K562 (cell line): ENCODE measurements around the gene C4orf51. TPM values are rescaled to one million over a fixed set of nuclear protein-coding genes. Genes with fewer than 3 reads are reported as not detected.

Experiments
- ATAC-seq: fragments of 200-7000 bp; cut with Tn5 transposase; 3 replicates; pipeline ENCODE4 v1.9.1; 2020; ENCODE audit warnings: moderate library complexity
- BruUV-seq: library from RNA; stranded (reverse); fragments of 400-500 nt; replicated peaks from 2 replicates; lab custom pipeline; 2021; lab: Mats Ljungman, UMichigan
- CTCF ChIA-PET: fragments of 300-600 bp; formaldehyde crosslinking; extraction: SDS; loops from one replicate; lab custom pipeline; 2021; ENCODE audit warnings: low intra/inter-chr PET ratio; lab: Yijun Ruan, JAX
- POLR2A ChIA-PET: fragments of 300-600, 350-650 bp; sonication (Branson Sonifier 250); formaldehyde crosslinking; extraction: SDS; loops from one replicate; lab custom pipeline; 2021; ENCODE audit warnings: antibody characterized with exemption, inconsistent platforms; lab: Yijun Ruan, JAX
- DNase-seq, 4 experiments: peaks; one replicate each; pipeline versions ENCODE4 v3.0.0 to v3.0.0-alpha.2; 2011 to 2018; ENCODE audit warnings: low spot score in 3 of 4, mixed read lengths in 3 of 4; ENCODE audit errors: extremely low read depth in 1 of 4
- FAIRE-seq: peaks from 2 replicates; lab custom pipeline; 2011; peaks lifted over from hg19 to GRCh38; lab: Jason Lieb, UNC
- H2AFZ ChIP-seq: 2 replicates; pipeline ENCODE4 v1.6.0; 2011; ENCODE audit warnings: low read depth, low read length, control low read depth, inconsistent platforms
- H3K27ac ChIP-seq: fragments of 200-600 bp; 3 replicates; pipeline ENCODE4 v1.8.0; 2011; ENCODE audit warnings: low read depth, mild to moderate bottlenecking, control low read depth, inconsistent platforms, low read length, moderate library complexity, mixed read lengths; ENCODE audit errors: extremely low read depth
- H3K27me3 ChIP-seq, 2 experiments: fragments of 300-600 bp in 1 of 2; 2 replicates in 1 of 2; 3 replicates in 1 of 2; pipeline versions ENCODE4 v1.6.0 to v1.8.0; 2011; ENCODE audit warnings: inconsistent platforms in 2 of 2, low read length in 2 of 2, mild to moderate bottlenecking in 1 of 2, mixed read lengths in 1 of 2, moderate library complexity in 1 of 2; ENCODE audit not compliant: control insufficient read depth in 2 of 2, insufficient read depth in 2 of 2
- H3K36me3 ChIP-seq: fragments of 300-600 bp; 3 replicates; pipeline ENCODE4 v1.8.0; 2011; ENCODE audit warnings: mild to moderate bottlenecking, low read length, inconsistent platforms; ENCODE audit not compliant: control insufficient read depth, insufficient read depth
- H3K4me1 ChIP-seq, 2 experiments: fragments of 200-600 bp in 1 of 2; replicated peaks in 1 of 2; 2 replicates in 1 of 2; 3 replicates in 1 of 2; pipeline versions ENCODE4 v1.5.1 to v1.8.0; 2011; ENCODE audit warnings: inconsistent platforms in 2 of 2, low read length in 2 of 2, mild to moderate bottlenecking in 1 of 2, mixed read lengths in 1 of 2, moderate library complexity in 1 of 2; ENCODE audit not compliant: control insufficient read depth in 2 of 2, insufficient read depth in 2 of 2
- H3K4me2 ChIP-seq: 2 replicates; pipeline ENCODE4 v1.6.1; 2011; ENCODE audit warnings: low read length, control low read depth, inconsistent platforms, mixed read lengths; ENCODE audit not compliant: insufficient read depth
- H3K4me3 ChIP-seq: fragments of 200-600 bp; sonication (generic), shearing (Covaris generic); 2 replicates; pipeline ENCODE4 v1.5.1; 2016; ENCODE audit warnings: control low read depth, inconsistent platforms
- H3K79me2 ChIP-seq: fragments of 200-600 bp; 3 replicates; pipeline ENCODE4 v1.8.0; 2011; ENCODE audit warnings: low read length, inconsistent platforms; ENCODE audit not compliant: control insufficient read depth, insufficient read depth
- H3K9ac ChIP-seq, 2 experiments: 2 replicates each; pipeline versions ENCODE4 v1.6.0 to v1.6.1; 2011; ENCODE audit warnings: low read depth in 2 of 2, low read length in 2 of 2, control low read depth in 1 of 2, inconsistent platforms in 1 of 2, mild to moderate bottlenecking in 1 of 2, mixed read lengths in 1 of 2; ENCODE audit not compliant: insufficient read depth in 1 of 2
- H3K9me1 ChIP-seq: one replicate; pipeline ENCODE4 v1.6.0; 2011; ENCODE audit warnings: inconsistent platforms, mild to moderate bottlenecking, low read length, moderate library complexity; ENCODE audit not compliant: control insufficient read depth, insufficient read depth
- H3K9me3 ChIP-seq: replicated peaks from 2 replicates; pipeline ENCODE4 v1.5.1; 2011; ENCODE audit warnings: low read depth, low read length, inconsistent platforms; ENCODE audit not compliant: control insufficient read depth, insufficient read depth
- H4K20me1 ChIP-seq: replicated peaks from 2 replicates; pipeline ENCODE4 v1.6.1; 2011; ENCODE audit warnings: low read length, inconsistent platforms, mixed read lengths; ENCODE audit not compliant: control insufficient read depth, insufficient read depth
- ARID2 ChIP-seq: fragments of 450-650 bp; IDR thresholded peaks from 2 replicates; pipeline ENCODE4 v1.6.1; 2017; ENCODE audit warnings: antibody characterized with exemption, mild to moderate bottlenecking
- ATF1 ChIP-seq, 2 experiments: fragments of 450-650 bp in 1 of 2; IDR thresholded peaks; 2 replicates each; pipeline ENCODE4 v1.6.1; 2016; ENCODE audit warnings: missing compliant biosample characterization in 1 of 2, missing genetic modification characterization in 1 of 2
- CHCHD3 ChIP-seq: fragments of 250-450 bp; sonication (Bioruptor Pico); IDR thresholded peaks from 2 replicates; pipeline ENCODE4 v2.1.2; 2022; ENCODE audit warnings: mild to moderate bottlenecking
- HDAC6 ChIP-seq: IDR thresholded peaks from 2 replicates; pipeline ENCODE4 v1.6.1; 2012; ENCODE audit warnings: low read depth, mild to moderate bottlenecking, control low read depth, inconsistent platforms, low read length, moderate library complexity
- ID3 ChIP-seq, 2 experiments: fragments of 250-450 bp in 1 of 2; fragments of 450-650 bp in 1 of 2; sonication (Bioruptor Pico) in 1 of 2; IDR thresholded peaks; 2 replicates each; pipeline versions ENCODE4 v1.6.1 to v1.8.0; 2016 to 2021; ENCODE audit warnings: mild to moderate bottlenecking in 2 of 2, moderate library complexity in 2 of 2, missing compliant biosample characterization in 1 of 2, missing genetic modification characterization in 1 of 2
- NFXL1 ChIP-seq: fragments of 450-650 bp; formaldehyde crosslinking; IDR thresholded peaks from 2 replicates; pipeline ENCODE4 v1.4.0; 2021; ENCODE audit warnings: mild to moderate bottlenecking
- RNF219 ChIP-seq: fragments of 250-450 bp; sonication (Bioruptor Pico); IDR thresholded peaks from 2 replicates; pipeline ENCODE4 v1.5.0; 2022; ENCODE audit warnings: mild to moderate bottlenecking
- TAF15 ChIP-seq: fragments of 200-400 bp; formaldehyde crosslinking; IDR thresholded peaks from 2 replicates; pipeline ENCODE4 v1.6.1; 2017; ENCODE audit warnings: mild to moderate bottlenecking, low read depth, low read length, moderate library complexity
- TCF7 ChIP-seq: sonication (generic); IDR thresholded peaks from 2 replicates; pipeline ENCODE4 v1.6.1; 2016; ENCODE audit warnings: antibody characterized with exemption, borderline replicate concordance
- ZEB2 ChIP-seq: fragments of 450-650 bp; IDR thresholded peaks from 2 replicates; pipeline ENCODE4 v1.6.1; 2016
- ZNF121 ChIP-seq: sonication (generic); formaldehyde crosslinking; conservative IDR thresholded peaks from 2 replicates; pipeline ENCODE4 v1.8.0; 2022; ENCODE audit warnings: missing genetic modification reagents
- in situ Hi-C: fragments of 300-500 bp; cut with MboI; formaldehyde crosslinking; loops from 4 replicates; pipeline ENCODE4 v1.15.0; 2018; ENCODE audit warnings: inconsistent platforms, mixed read lengths
- intact Hi-C: fragments of 100-400 bp; cut with micrococcal nuclease; formaldehyde crosslinking; loops from 2 replicates; pipeline ENCODE4 v1.14.2; 2022
- polyA plus RNA-seq, 8 experiments: library from polyadenylated mRNA; depleted of rRNA in 4 of 8; stranded (reverse) in 5 of 8; unstranded in 3 of 8; fragments of >200 nt; fragmentation: Nextera tagmentation in 2 of 8; fragmentation: Illumina TruSeq in 1 of 8; extraction: Ambion mirVana in 2 of 8; extraction: Trizol in 1 of 8; gene quantifications; 2 replicates each; pipeline versions ENCODE4 v1.2.1 to v1.2.3, GENCODE V29; 2011 to 2014; ENCODE audit warnings: inconsistent platforms in 1 of 8, missing spikeins in 1 of 8
- total RNA-seq, 7 experiments: library from RNA; depleted of rRNA in 6 of 7; stranded (reverse); fragments of >200 nt in 6 of 7; fragmentation: Illumina TruSeq in 2 of 7; extraction: Trizol in 2 of 7; gene quantifications; 2 replicates each; pipeline versions ENCODE4 v1.2.1 to v1.2.3, GENCODE V29; 2011 to 2021; ENCODE audit warnings: low replicate concordance in 1 of 7
- TF ChIP-seq, protein P1 (sequence below): conservative IDR thresholded peaks from 2 replicates; pipeline ENCODE4 v1.6.1; 2011; ENCODE audit warnings: low read depth, mild to moderate bottlenecking, low read length; ENCODE audit not compliant: control insufficient read depth
- TF ChIP-seq, protein P2 (sequence below): fragments of 450-650 bp; IDR thresholded peaks from 2 replicates; pipeline ENCODE4 v1.6.1; 2016; ENCODE audit warnings: missing biosample characterization, missing genetic modification characterization

C4orf51 gene
- total and polyA plus RNA-seq, 9 of the 15 experiments (the other 6 are each of a cell fraction or from before 2014, with no cell fraction given) = not detected

- TF ChIP-seq ID3 (CRISPR knock-in tag; IDR thresholded peaks at IDR 0.05) (no peak), ID3 (tag; IDR thresholded peaks at IDR 0.05) (no peak), ZNF121 (CRISPR knock-in tag) (no peak)
- TF ChIP-seq, protein P1, sequence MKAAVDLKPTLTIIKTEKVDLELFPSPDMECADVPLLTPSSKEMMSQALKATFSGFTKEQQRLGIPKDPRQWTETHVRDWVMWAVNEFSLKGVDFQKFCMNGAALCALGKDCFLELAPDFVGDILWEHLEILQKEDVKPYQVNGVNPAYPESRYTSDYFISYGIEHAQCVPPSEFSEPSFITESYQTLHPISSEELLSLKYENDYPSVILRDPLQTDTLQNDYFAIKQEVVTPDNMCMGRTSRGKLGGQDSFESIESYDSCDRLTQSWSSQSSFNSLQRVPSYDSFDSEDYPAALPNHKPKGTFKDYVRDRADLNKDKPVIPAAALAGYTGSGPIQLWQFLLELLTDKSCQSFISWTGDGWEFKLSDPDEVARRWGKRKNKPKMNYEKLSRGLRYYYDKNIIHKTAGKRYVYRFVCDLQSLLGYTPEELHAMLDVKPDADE = no peak
- TF ChIP-seq, all 486 proteins: peak for 0
These were observed 44.8 kb upstream of the C4orf51 start (continued) for GRCh38 chr4:145635117-145635516.

DNA sequence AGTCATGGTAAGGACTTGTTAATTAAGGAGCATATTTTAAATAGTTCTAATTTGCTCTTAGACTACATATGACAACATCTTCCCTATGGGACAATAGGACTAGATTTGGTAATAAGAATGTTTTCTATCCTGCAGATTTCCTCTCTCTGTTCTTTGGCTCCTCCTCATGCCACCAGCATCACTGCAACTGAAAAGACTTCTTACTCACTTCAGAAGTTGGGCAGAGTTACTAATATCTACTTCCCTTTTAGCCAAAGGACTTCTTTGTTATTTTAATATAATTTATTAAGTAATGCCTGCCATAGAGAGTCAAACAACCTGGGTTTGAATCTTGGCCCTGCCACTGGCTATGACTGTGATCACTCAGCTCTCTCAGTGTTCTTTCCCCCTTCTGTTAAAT, 44.3 kb upstream of the C4orf51 start:
- Histone ChIP-seq H3K27me3 (no peaks in the 10 kb centered on the region), H3K4me1 (no peaks in the 10 kb centered on the region), H3K27ac (no peak overlapping the region), H4K20me1 (no peaks in the 10 kb centered on the region), H3K9ac (no peak overlapping the region), H3K36me3 (no peaks in the 10 kb centered on the region), H2AFZ (no peak overlapping the region), H3K79me2 (no peaks in the 10 kb centered on the region), H3K9me3 (no peaks in the 10 kb centered on the region), H3K9me1 (no peaks in the 10 kb centered on the region), H3K4me2 (no peak overlapping the region), H3K4me3 (no peak overlapping the region)
- CTCF ChIA-PET = no interaction called here
- intact Hi-C loops = no loop called here
- no peak for FAIRE-seq
- no peak for DNase-seq
- ATAC-seq = no peak
- in situ Hi-C loops = no loop called here
- BruUV-seq = no TSS peak
- POLR2A ChIA-PET = interaction anchor here (0.6 to 1.2 kb wide), 2 partner anchors 10 to 887 kb away, joined by 3 read pairs; no protein-coding TSS in a partner anchor
- TF ChIP-seq CHCHD3 (no peak), HDAC6 (no peak), NFXL1 (CRISPR knock-in tag) (no peak), RNF219 (CRISPR knock-in tag) (no peak), ATF1 (CRISPR knock-in tag; IDR thresholded peaks at IDR 0.05) (no peak), ATF1 (tag; IDR thresholded peaks at IDR 0.05) (no peak), ARID2 (no peak), TCF7 (no peak), ZEB2 (no peak), TAF15 (no peak)
- TF ChIP-seq, protein P2, sequence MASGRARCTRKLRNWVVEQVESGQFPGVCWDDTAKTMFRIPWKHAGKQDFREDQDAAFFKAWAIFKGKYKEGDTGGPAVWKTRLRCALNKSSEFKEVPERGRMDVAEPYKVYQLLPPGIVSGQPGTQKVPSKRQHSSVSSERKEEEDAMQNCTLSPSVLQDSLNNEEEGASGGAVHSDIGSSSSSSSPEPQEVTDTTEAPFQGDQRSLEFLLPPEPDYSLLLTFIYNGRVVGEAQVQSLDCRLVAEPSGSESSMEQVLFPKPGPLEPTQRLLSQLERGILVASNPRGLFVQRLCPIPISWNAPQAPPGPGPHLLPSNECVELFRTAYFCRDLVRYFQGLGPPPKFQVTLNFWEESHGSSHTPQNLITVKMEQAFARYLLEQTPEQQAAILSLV (tag) = no peak
